HCT116 (cell line): ENCODE results near the gene ZNF503. TPM values are rescaled to one million over a fixed set of nuclear protein-coding genes. Genes with fewer than 3 reads are reported as not detected.

Experiments
- ATAC-seq: fragments of 200-7000 bp; cut with Tn5 transposase; 2 replicates; pipeline ENCODE4 v1.9.1; 2020; ENCODE audit warnings: mild to moderate bottlenecking, moderate library complexity
- Bru-seq: library from RNA; stranded (reverse); fragments of 400-500 nt; gene quantifications from one replicate; lab custom pipeline; 2021; lab: Mats Ljungman, UMichigan
- BruChase-seq, 2 experiments: library from RNA; stranded (reverse); fragments of 400-500 nt; gene quantifications; one replicate each; lab custom pipeline; 2021; lab: Mats Ljungman, UMichigan
- BruUV-seq: library from RNA; stranded (reverse); fragments of 400-500 nt; replicated peaks from 2 replicates; lab custom pipeline; 2021; lab: Mats Ljungman, UMichigan
- CTCF ChIA-PET: fragments of 300-600 bp; sonication (Branson Sonifier 250); formaldehyde crosslinking; loops from one replicate; lab custom pipeline; 2021; ENCODE audit warnings: antibody characterized with exemption; lab: Charles Lee
- POLR2A ChIA-PET: fragments of 300-600, 350-600 bp; sonication (Branson Sonifier 250); formaldehyde crosslinking; loops from one replicate; lab custom pipeline; 2021; ENCODE audit warnings: antibody characterized with exemption; lab: Charles Lee
- RAD21 ChIA-PET, 2 experiments: fragments of 300-600 bp; sonication (Branson Sonifier 250); formaldehyde crosslinking; loops; one replicate each; lab custom pipeline; 2023; ENCODE audit warnings: low total read pairs in 2 of 2; ENCODE audit not compliant: uncharacterized antibody in 2 of 2, unreplicated experiment in 2 of 2, low non-redundant PET in 1 of 2; lab: Charles Lee
- DNase-seq: peaks from one replicate; pipeline ENCODE4 v3.0.0-alpha.2; 2010; ENCODE audit warnings: low read depth, low spot score
- H2AFZ ChIP-seq: fragments of 200-600 bp; shearing (Covaris generic), sonication (generic); 2 replicates; pipeline ENCODE4 v1.6.1; 2017; ENCODE audit warnings: low read depth, mixed run types, mixed read lengths, antibody characterized with exemption, low read length; ENCODE audit not compliant: poor library complexity, severe bottlenecking
- H3K27ac ChIP-seq: 2 replicates; pipeline ENCODE4 v1.5.1; 2012; ENCODE audit warnings: low read depth, low read length
- H3K27me3 ChIP-seq: fragments of 200-600 bp; sonication (generic); 2 replicates; pipeline ENCODE4 v1.6.1; 2016; ENCODE audit warnings: mixed run types, low read length, mixed read lengths; ENCODE audit not compliant: insufficient read depth
- H3K36me3 ChIP-seq, 2 experiments: fragments of 200-500 bp in 1 of 2; fragments of 200-600 bp in 1 of 2; sonication (Bioruptor generic) in 1 of 2; sonication (generic) in 1 of 2; 2 replicates each; pipeline versions ENCODE4 v1.5.1 to v1.6.1; 2014 to 2016; ENCODE audit warnings: low read length in 2 of 2, inconsistent platforms in 1 of 2, mixed read lengths in 1 of 2, mixed run types in 1 of 2; ENCODE audit not compliant: insufficient read depth in 2 of 2, control insufficient read depth in 1 of 2
- H3K4me1 ChIP-seq, 2 experiments: fragments of 200-600 bp in 1 of 2; sonication (generic) in 1 of 2; 2 replicates each; pipeline versions ENCODE4 v1.5.1 to v1.6.1; 2012 to 2017; ENCODE audit warnings: low read length in 2 of 2, inconsistent platforms in 1 of 2, mild to moderate bottlenecking in 1 of 2, mixed read lengths in 1 of 2, mixed run types in 1 of 2, moderate library complexity in 1 of 2; ENCODE audit not compliant: insufficient read depth in 2 of 2, control insufficient read depth in 1 of 2
- H3K4me2 ChIP-seq: fragments of 200-600 bp; sonication (generic); 2 replicates; pipeline ENCODE4 v1.6.1; 2017; ENCODE audit warnings: mixed run types, low read length, mixed read lengths
- H3K4me3 ChIP-seq, 2 experiments: fragments of 200-600 bp in 1 of 2; sonication (generic) in 1 of 2; replicated peaks in 1 of 2; 2 replicates each; pipeline ENCODE4 v1.5.1; 2011 to 2016; ENCODE audit warnings: low read length in 2 of 2, control low read depth in 1 of 2, low read depth in 1 of 2, mild to moderate bottlenecking in 1 of 2, mixed read lengths in 1 of 2, mixed run types in 1 of 2
- H3K79me2 ChIP-seq: fragments of 200-600 bp; sonication (generic); 2 replicates; pipeline ENCODE4 v1.6.1; 2017; ENCODE audit warnings: mild to moderate bottlenecking, mixed run types, low read length, moderate library complexity, mixed read lengths; ENCODE audit not compliant: insufficient read depth
- H3K9ac ChIP-seq: fragments of 200-600 bp; sonication (generic); 2 replicates; pipeline ENCODE4 v1.6.1; 2016; ENCODE audit warnings: low read length, mixed read lengths
- H3K9me2 ChIP-seq: fragments of 200-600 bp; sonication (generic), shearing (Covaris generic); 2 replicates; pipeline ENCODE4 v1.6.1; 2017; ENCODE audit warnings: mixed run types, mild to moderate bottlenecking, moderate library complexity; ENCODE audit not compliant: insufficient read depth
- H3K9me3 ChIP-seq, 2 experiments: fragments of 200-500 bp in 1 of 2; fragments of 200-600 bp in 1 of 2; sonication (Bioruptor generic) in 1 of 2; sonication (generic) in 1 of 2; 2 replicates each; pipeline ENCODE4 v1.6.1; 2014 to 2017; ENCODE audit warnings: low read length in 2 of 2, mixed read lengths in 2 of 2, inconsistent platforms in 1 of 2, low read depth in 1 of 2, mild to moderate bottlenecking in 1 of 2, mixed run types in 1 of 2, moderate library complexity in 1 of 2; ENCODE audit not compliant: control insufficient read depth in 1 of 2, insufficient read depth in 1 of 2
- H4K20me1 ChIP-seq: fragments of 200-600 bp; sonication (generic), shearing (Covaris generic); 2 replicates; pipeline ENCODE4 v1.6.1; 2017; ENCODE audit warnings: mixed run types, mild to moderate bottlenecking, moderate library complexity; ENCODE audit not compliant: insufficient read depth
- ATF3 ChIP-seq: IDR thresholded peaks from 2 replicates; pipeline ENCODE4 v1.6.1; 2012
- CBX3 ChIP-seq: IDR thresholded peaks from 2 replicates; pipeline ENCODE4 v1.6.1; 2012; ENCODE audit warnings: low read depth
- EGR1 ChIP-seq: IDR thresholded peaks from 2 replicates; pipeline ENCODE4 v1.6.1; 2012; ENCODE audit warnings: low read depth
- ELF1 ChIP-seq: IDR thresholded peaks from 2 replicates; pipeline ENCODE4 v1.6.1; 2012; ENCODE audit warnings: low read depth, borderline replicate concordance
- JUND ChIP-seq: IDR thresholded peaks from 2 replicates; pipeline ENCODE4 v1.6.1; 2012
- MAX ChIP-seq: IDR thresholded peaks from 2 replicates; pipeline ENCODE4 v1.6.1; 2012
- POLR2A ChIP-seq: IDR thresholded peaks from 2 replicates; pipeline ENCODE4 v1.7.0; 2011; ENCODE audit warnings: borderline replicate concordance; ENCODE audit not compliant: insufficient read depth, insufficient read length; ENCODE audit errors: extremely low read depth
- POLR2AphosphoS5 ChIP-seq: IDR thresholded peaks from 2 replicates; pipeline ENCODE4 v1.6.1; 2011; ENCODE audit warnings: mild to moderate bottlenecking, low read depth, low read length, moderate library complexity
- RAD21 ChIP-seq: IDR thresholded peaks from 2 replicates; pipeline ENCODE4 v1.6.1; 2012; ENCODE audit warnings: low read depth, mild to moderate bottlenecking
- REST ChIP-seq: IDR thresholded peaks from 2 replicates; pipeline ENCODE4 v1.6.1; 2012; ENCODE audit warnings: low read depth
- SP1 ChIP-seq: IDR thresholded peaks from 2 replicates; pipeline ENCODE4 v1.6.1; 2012; ENCODE audit warnings: low read depth
- SRF ChIP-seq: IDR thresholded peaks from 2 replicates; pipeline ENCODE4 v1.6.1; 2012; ENCODE audit warnings: low read depth
- YY1 ChIP-seq: IDR thresholded peaks from 2 replicates; pipeline ENCODE4 v1.6.1; 2011; ENCODE audit warnings: low read length, low read depth, moderate library complexity, mild to moderate bottlenecking; ENCODE audit not compliant: insufficient replicate concordance; ENCODE audit errors: extremely low read depth
- ZFX ChIP-seq: fragments of 450-650 bp; IDR thresholded peaks from 2 replicates; pipeline ENCODE4 v1.6.1; 2017
- intact Hi-C: fragments of 100-400 bp; cut with micrococcal nuclease; formaldehyde crosslinking; loops from 2 replicates; pipeline ENCODE4 v1.10.0; 2022
- long read RNA-seq: library from polyadenylated mRNA; unstranded; transcript quantifications from one replicate; pipeline ENCODE4 v2.0.0, GENCODE V29; 2021; ENCODE audit not compliant: unreplicated experiment
- polyA plus RNA-seq: library from polyadenylated mRNA; unstranded; fragments of >200 nt; gene quantifications from 2 replicates; pipeline ENCODE4 v1.2.1, GENCODE V29; 2012; ENCODE audit warnings: missing spikeins
- total RNA-seq: library from RNA; stranded (reverse); gene quantifications from one replicate; pipeline ENCODE4 v1.2.1, GENCODE V29; 2021; ENCODE audit not compliant: unreplicated experiment
- TF ChIP-seq, protein P1 (sequence below): IDR thresholded peaks from 2 replicates; pipeline ENCODE4 v1.6.1; 2011; ENCODE audit warnings: mild to moderate bottlenecking, low read length, moderate library complexity; ENCODE audit not compliant: insufficient replicate concordance; ENCODE audit errors: extremely low read depth

Gene ZNF503, protein sequence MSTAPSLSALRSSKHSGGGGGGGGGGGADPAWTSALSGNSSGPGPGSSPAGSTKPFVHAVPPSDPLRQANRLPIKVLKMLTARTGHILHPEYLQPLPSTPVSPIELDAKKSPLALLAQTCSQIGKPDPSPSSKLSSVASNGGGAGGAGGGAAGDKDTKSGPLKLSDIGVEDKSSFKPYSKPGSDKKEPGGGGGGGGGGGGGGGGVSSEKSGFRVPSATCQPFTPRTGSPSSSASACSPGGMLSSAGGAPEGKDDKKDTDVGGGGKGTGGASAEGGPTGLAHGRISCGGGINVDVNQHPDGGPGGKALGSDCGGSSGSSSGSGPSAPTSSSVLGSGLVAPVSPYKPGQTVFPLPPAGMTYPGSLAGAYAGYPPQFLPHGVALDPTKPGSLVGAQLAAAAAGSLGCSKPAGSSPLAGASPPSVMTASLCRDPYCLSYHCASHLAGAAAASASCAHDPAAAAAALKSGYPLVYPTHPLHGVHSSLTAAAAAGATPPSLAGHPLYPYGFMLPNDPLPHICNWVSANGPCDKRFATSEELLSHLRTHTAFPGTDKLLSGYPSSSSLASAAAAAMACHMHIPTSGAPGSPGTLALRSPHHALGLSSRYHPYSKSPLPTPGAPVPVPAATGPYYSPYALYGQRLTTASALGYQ
- total RNA-seq (30.4 TPM), Bru-seq, nascent RNA (percentile 60 among the genes with signal in this experiment), BruChase-seq, experiment 1, labeled RNA remaining after a 6-hour chase (percentile 69 among the genes with signal in this experiment), BruChase-seq, experiment 2, labeled RNA remaining after a 2-hour chase (percentile 80 among the genes with signal in this experiment)
- polyA plus RNA-seq = 18.7 and 21.4 TPM in 2 replicates
- long read RNA-seq, partial matches to known transcripts = 0 of 49 reads
- long read RNA-seq, other reads (novel, unspliced or antisense) = 47 of 49 reads

DNA sequence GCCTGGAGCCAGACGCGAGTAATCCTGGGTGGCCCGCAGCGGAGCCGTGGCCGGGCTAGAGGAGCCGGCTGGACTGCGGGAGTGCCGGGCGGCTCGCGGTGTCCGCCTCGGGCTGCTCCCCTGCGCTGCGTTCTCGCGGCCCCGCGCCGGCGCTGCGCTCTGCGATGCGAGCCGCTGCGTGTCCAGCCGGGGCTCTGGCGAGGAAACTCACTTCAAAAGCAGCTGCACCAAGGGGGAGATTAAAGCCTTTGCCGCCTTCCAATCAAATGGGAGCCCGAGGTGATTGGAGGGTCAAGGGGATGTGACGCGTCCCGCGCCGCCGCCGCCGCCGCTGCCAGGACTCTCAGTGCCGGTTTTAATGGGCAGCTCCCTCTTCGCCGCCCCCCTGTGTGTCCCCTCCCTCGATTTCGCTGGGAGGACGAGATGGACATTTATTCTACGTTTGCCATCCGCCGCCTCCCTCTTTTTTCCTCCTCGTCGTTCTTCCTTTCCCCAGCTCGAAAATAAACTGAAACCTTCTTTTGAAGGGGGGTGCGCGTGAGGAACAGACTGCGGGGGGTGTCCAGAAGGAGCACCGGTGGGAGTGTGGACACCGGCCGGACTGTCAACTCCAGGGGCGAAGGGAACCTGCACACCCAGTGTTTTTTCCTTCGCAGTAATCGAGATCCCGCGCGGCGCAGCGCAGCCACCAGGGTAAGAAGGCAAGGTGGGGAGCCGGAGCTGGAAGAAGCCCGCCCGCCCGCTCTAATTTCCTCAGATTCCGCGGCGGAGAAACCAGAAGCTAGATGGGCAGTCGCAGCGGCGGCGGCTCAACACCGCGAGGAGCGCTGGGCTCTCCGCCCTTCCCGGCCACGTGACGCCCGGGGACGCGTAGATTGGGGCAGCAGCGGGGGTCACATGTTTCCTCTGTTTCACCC lies at the start of gene ZNF503:
ZNF503 (minus strand) TSS at position 196 of the 917 bp plus-strand sequence. CDS start 345 bp downstream, outside the sequence.
- H3K79me2 ChIP-seq = peaks cover 50% of the 10 kb centered on the region
- POLR2A ChIA-PET = interaction anchor here (0.6 to 2.0 kb wide), 19 partner anchors 8 to 902 kb away, joined by 3 to 17 read pairs (median 4); no protein-coding TSS in a partner anchor
- H2AFZ ChIP-seq = peak within 1 kb of the TSS; percentile 88
- BruUV-seq = no TSS peak
- H3K27ac ChIP-seq = peak within 1 kb of the TSS; percentile 97
- peak within 1 kb of the TSS; percentile 100 for H3K4me2 ChIP-seq
- CTCF ChIA-PET = interaction anchor here (0.7 to 2.2 kb wide), 12 partner anchors 15 to 1712 kb away, joined by 3 to 21 read pairs (median 3); no protein-coding TSS in a partner anchor
- intact Hi-C loops = loop anchor here (1.0 to 5.0 kb wide), 4 partner anchors 249 to 700 kb away; no protein-coding TSS in a partner anchor
- H3K4me3 ChIP-seq = peak within 1 kb of the TSS; percentile 93 to 96
- H3K36me3 ChIP-seq = peaks cover 0 to 12% of the 10 kb centered on the region in 2 experiments; a peak in 2 of 4 replicates
- no peaks in the 10 kb centered on the region for H3K9me3 ChIP-seq
- peak; percentile 94 for DNase-seq
- ATAC-seq = peak; percentile 67
- H4K20me1 ChIP-seq = no peaks in the 10 kb centered on the region
- RAD21 ChIA-PET = interaction anchor here (1.2 kb wide), 2 partner anchors 166 to 508 kb away, joined by 3 to 4 read pairs; partner anchors contain the start of gene COMTD1 (in 1 of the 2)
- H3K27me3 ChIP-seq = no peaks in the 10 kb centered on the region
- H3K4me1 ChIP-seq = peaks cover 27 to 64% of the 10 kb centered on the region in 2 experiments; a peak in 3 of 4 replicates
- H3K9me2 ChIP-seq = no peaks in the 10 kb centered on the region
- H3K9ac ChIP-seq = peak within 1 kb of the TSS; percentile 92
- TF ChIP-seq REST (no peak), RAD21 (no peak), POLR2A (peak; percentile 77), SP1 (no peak), EGR1 (no peak), JUND (no peak), SRF (no peak), ATF3 (no peak), MAX (no peak), CBX3 (no peak), POLR2AphosphoS5 (peak; percentile 99), YY1 (peak; percentile 13), ELF1 (no peak), ZFX (0 out of 2 replicates have a peak, but pooled peaks have one; percentile 22)
- TF ChIP-seq, protein P1, sequence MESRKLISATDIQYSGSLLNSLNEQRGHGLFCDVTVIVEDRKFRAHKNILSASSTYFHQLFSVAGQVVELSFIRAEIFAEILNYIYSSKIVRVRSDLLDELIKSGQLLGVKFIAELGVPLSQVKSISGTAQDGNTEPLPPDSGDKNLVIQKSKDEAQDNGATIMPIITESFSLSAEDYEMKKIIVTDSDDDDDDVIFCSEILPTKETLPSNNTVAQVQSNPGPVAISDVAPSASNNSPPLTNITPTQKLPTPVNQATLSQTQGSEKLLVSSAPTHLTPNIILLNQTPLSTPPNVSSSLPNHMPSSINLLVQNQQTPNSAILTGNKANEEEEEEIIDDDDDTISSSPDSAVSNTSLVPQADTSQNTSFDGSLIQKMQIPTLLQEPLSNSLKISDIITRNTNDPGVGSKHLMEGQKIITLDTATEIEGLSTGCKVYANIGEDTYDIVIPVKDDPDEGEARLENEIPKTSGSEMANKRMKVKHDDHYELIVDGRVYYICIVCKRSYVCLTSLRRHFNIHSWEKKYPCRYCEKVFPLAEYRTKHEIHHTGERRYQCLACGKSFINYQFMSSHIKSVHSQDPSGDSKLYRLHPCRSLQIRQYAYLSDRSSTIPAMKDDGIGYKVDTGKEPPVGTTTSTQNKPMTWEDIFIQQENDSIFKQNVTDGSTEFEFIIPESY = no peak
